Peyer's patch (tissue), 4 donors: ENCODE data around the gene COL6A3.

Experiments used
- CTCF ChIP-seq, 6 experiments: fragments of 450-650 bp in 4 of 6; fragments of 200-600 bp in 2 of 6; sonication (generic) in 1 of 6; IDR thresholded peaks; one replicate each; pipeline ENCODE4 v1.5.1; 2017 to 2019; ENCODE audit warnings: antibody characterized with exemption in 6 of 6, mild to moderate bottlenecking in 3 of 6, moderate library complexity in 1 of 6
- POLR2A ChIP-seq, 2 donors: fragments of 450-650 bp; IDR thresholded peaks; one replicate each; pipeline ENCODE4 v1.5.1; 2017; ENCODE audit warnings: antibody characterized with exemption in 2 of 2, mild to moderate bottlenecking in 2 of 2, moderate library complexity in 2 of 2

- TF ChIP-seq CTCF (IDR thresholded peaks at IDR 0.05) (no peak), POLR2A (IDR thresholded peaks at IDR 0.05) (no peak)
Observed at GRCh38 chr2:237425320-237425719, 11.4 kb upstream of the COL6A3 start.
